ENCODE data around the gene KLHL25. TPM values are rescaled to one million over a fixed set of nuclear protein-coding genes. Genes with fewer than 3 reads are reported as not detected.

Gene KLHL25
- total RNA-seq, 1 experiment from 2014 or later, result 7.0 TPM

- ATAC-seq, result no peak
Measured at GRCh38 chr15:85760049-85760448, 34.7 kb downstream of the KLHL25 start.

DNA sequence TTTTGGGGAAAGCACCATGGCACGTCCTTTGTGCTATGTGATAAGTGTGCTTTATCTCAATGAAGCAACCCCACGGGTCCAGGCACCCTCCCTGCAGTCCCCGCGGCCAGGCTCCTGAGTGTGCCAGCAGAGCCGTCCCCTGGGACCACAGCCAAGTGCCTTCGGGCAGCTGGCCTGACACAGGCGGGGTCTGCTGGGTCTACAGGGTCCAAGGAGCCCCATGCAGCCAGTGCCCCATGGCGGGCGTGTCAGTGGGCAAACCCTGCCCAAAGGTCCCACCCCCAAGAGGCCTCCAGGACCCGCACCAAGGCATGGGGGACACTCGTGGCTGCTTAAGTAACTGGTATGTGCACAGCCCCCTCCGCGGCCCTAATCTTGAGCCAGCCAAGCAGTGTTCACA lies 35.3 kb downstream of the KLHL25 start:
- ChIA-PET CTCF (no interaction called here), POLR2A (no interaction called here)
- H3K9me3 ChIP-seq (ENCODE audit: control insufficient read depth, insufficient read depth, low read depth, low read length), result no peaks in the 10 kb centered on the region
- BruUV-seq (replicated peaks), result no TSS peak
- ATAC-seq (no peak), DNase-seq (ENCODE audit: low read depth, low spot score) (no peak)
- intact Hi-C loops (cut with micrococcal nuclease; ENCODE audit: unreplicated experiment) (no loop called here), in situ Hi-C loops (cut with HindIII; ENCODE audit: low pct_unique_long_range_greater_than_20kb, low sequenced_read_pairs) (no loop called here)
- peaks cover 5% of the 10 kb centered on the region; the same call in 1 of the 2 replicates for H3K4me1 ChIP-seq (ENCODE audit: control insufficient read depth, insufficient read depth, low read length)
- H3K27me3 ChIP-seq (ENCODE audit: control insufficient read depth, insufficient read depth, low read length), result no peaks in the 10 kb centered on the region
- no peaks in the 10 kb centered on the region for H3K36me3 ChIP-seq (ENCODE audit: control insufficient read depth, insufficient read depth, low read length)
- no peak overlapping the region for H3K4me3 ChIP-seq (ENCODE audit: low read depth in 2 of 2, low read length in 2 of 2)
- TF ChIP-seq, protein P1, sequence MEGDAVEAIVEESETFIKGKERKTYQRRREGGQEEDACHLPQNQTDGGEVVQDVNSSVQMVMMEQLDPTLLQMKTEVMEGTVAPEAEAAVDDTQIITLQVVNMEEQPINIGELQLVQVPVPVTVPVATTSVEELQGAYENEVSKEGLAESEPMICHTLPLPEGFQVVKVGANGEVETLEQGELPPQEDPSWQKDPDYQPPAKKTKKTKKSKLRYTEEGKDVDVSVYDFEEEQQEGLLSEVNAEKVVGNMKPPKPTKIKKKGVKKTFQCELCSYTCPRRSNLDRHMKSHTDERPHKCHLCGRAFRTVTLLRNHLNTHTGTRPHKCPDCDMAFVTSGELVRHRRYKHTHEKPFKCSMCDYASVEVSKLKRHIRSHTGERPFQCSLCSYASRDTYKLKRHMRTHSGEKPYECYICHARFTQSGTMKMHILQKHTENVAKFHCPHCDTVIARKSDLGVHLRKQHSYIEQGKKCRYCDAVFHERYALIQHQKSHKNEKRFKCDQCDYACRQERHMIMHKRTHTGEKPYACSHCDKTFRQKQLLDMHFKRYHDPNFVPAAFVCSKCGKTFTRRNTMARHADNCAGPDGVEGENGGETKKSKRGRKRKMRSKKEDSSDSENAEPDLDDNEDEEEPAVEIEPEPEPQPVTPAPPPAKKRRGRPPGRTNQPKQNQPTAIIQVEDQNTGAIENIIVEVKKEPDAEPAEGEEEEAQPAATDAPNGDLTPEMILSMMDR (IDR thresholded peaks at IDR 0.05), result no peak
- TF ChIP-seq, protein P2, sequence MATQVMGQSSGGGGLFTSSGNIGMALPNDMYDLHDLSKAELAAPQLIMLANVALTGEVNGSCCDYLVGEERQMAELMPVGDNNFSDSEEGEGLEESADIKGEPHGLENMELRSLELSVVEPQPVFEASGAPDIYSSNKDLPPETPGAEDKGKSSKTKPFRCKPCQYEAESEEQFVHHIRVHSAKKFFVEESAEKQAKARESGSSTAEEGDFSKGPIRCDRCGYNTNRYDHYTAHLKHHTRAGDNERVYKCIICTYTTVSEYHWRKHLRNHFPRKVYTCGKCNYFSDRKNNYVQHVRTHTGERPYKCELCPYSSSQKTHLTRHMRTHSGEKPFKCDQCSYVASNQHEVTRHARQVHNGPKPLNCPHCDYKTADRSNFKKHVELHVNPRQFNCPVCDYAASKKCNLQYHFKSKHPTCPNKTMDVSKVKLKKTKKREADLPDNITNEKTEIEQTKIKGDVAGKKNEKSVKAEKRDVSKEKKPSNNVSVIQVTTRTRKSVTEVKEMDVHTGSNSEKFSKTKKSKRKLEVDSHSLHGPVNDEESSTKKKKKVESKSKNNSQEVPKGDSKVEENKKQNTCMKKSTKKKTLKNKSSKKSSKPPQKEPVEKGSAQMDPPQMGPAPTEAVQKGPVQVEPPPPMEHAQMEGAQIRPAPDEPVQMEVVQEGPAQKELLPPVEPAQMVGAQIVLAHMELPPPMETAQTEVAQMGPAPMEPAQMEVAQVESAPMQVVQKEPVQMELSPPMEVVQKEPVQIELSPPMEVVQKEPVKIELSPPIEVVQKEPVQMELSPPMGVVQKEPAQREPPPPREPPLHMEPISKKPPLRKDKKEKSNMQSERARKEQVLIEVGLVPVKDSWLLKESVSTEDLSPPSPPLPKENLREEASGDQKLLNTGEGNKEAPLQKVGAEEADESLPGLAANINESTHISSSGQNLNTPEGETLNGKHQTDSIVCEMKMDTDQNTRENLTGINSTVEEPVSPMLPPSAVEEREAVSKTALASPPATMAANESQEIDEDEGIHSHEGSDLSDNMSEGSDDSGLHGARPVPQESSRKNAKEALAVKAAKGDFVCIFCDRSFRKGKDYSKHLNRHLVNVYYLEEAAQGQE (IDR thresholded peaks at IDR 0.05; ENCODE audit: insufficient read depth in 1 of 2, low read depth in 2 of 2, low read length in 1 of 2), result no peak
- TF ChIP-seq POLR2AphosphoS5 (IDR thresholded peaks at IDR 0.05; ENCODE audit: low read depth, low read length), result no peak
- no peak for TF ChIP-seq TCF7L2 (IDR thresholded peaks at IDR 0.05; ENCODE audit: low read depth, low read length)
- TF ChIP-seq SIN3A (IDR thresholded peaks at IDR 0.05; ENCODE audit: borderline replicate concordance, insufficient read depth, low read depth, low read length), result no peak
- no peak overlapping the region for H3K27ac ChIP-seq (ENCODE audit: low read length)

More at GRCh38 chr15:85760049-85760448, 34.7 kb downstream of the KLHL25 start:
- H3K4me3 ChIP-seq (ENCODE audit: low read depth in 2 of 2, low read length in 2 of 2), result no peak overlapping the region
- no peak overlapping the region for H3K27ac ChIP-seq (ENCODE audit: low read length)
- no TSS peak for BruUV-seq (replicated peaks)
- H3K36me3 ChIP-seq (ENCODE audit: control insufficient read depth, insufficient read depth, low read length), result no peaks in the 10 kb centered on the region
- POLR2A ChIA-PET, result no interaction called here
- no peak for DNase-seq (ENCODE audit: low read depth, low spot score)
- in situ Hi-C loops (cut with HindIII; ENCODE audit: low pct_unique_long_range_greater_than_20kb, low sequenced_read_pairs), result no loop called here
- CTCF ChIA-PET, result interaction anchor here (1.0 kb wide), 1 partner anchor 74 kb away, joined by 3 read pairs; no protein-coding TSS in a partner anchor
- intact Hi-C loops (cut with micrococcal nuclease; ENCODE audit: unreplicated experiment), result no loop called here
- no peaks in the 10 kb centered on the region for H3K9me3 ChIP-seq (ENCODE audit: control insufficient read depth, insufficient read depth, low read depth, low read length)
- no peaks in the 10 kb centered on the region for H3K27me3 ChIP-seq (ENCODE audit: control insufficient read depth, insufficient read depth, low read length)
- TF ChIP-seq TCF7L2 (IDR thresholded peaks at IDR 0.05; ENCODE audit: low read depth, low read length) (no peak), SIN3A (IDR thresholded peaks at IDR 0.05; ENCODE audit: borderline replicate concordance, insufficient read depth, low read depth, low read length) (no peak), POLR2AphosphoS5 (IDR thresholded peaks at IDR 0.05; ENCODE audit: low read depth, low read length) (no peak)
- TF ChIP-seq, protein P2 (IDR thresholded peaks at IDR 0.05; ENCODE audit: insufficient read depth in 1 of 2, low read depth in 2 of 2, low read length in 1 of 2), result no peak
- TF ChIP-seq, protein P1 (IDR thresholded peaks at IDR 0.05), result no peak
- H3K4me1 ChIP-seq (ENCODE audit: control insufficient read depth, insufficient read depth, low read length), result peaks cover 5% of the 10 kb centered on the region; the same call in 1 of the 2 replicates
